HepG2 (cell line): ENCODE measurements around the gene CCDC85C. TPM values are rescaled to one million over a fixed set of nuclear protein-coding genes. Genes with fewer than 3 reads are reported as not detected.
A peak's percentile ranks its signal among the peaks of the same experiment; 100 is the strongest.

ENCODE experiments used
- BORCS8-MEF2B ChIP-seq: sonication (generic); formaldehyde crosslinking; IDR thresholded peaks from 2 replicates; pipeline ENCODE4 v1.8.0; 2022; ENCODE audit warnings: mild to moderate bottlenecking, missing genetic modification reagents
- HMG20A ChIP-seq: IDR thresholded peaks from 2 replicates; pipeline ENCODE4 v1.6.1; 2016; ENCODE audit warnings: borderline replicate concordance
- HMGA1 ChIP-seq: sonication (generic); formaldehyde crosslinking; conservative IDR thresholded peaks from 2 replicates; pipeline ENCODE4 v1.4.0; 2020; ENCODE audit warnings: missing genetic modification reagents
- ISL2 ChIP-seq: sonication (generic); formaldehyde crosslinking; IDR thresholded peaks from 2 replicates; pipeline ENCODE4 v1.5.0; 2020; ENCODE audit warnings: missing genetic modification reagents
- MBD4 ChIP-seq: IDR thresholded peaks from 2 replicates; pipeline ENCODE4 v1.6.1; 2012; ENCODE audit warnings: low read length, inconsistent platforms, borderline replicate concordance
- NCOA1 ChIP-seq: sonication (generic); formaldehyde crosslinking; IDR thresholded peaks from 2 replicates; pipeline ENCODE4 v1.9.0; 2021; ENCODE audit warnings: missing genetic modification reagents
- NFE2L2 ChIP-seq: fragments of 150-350 bp; IDR thresholded peaks from 2 replicates; pipeline ENCODE4 v1.6.1; 2014; ENCODE audit warnings: low read length
- RXRB ChIP-seq: IDR thresholded peaks from 2 replicates; pipeline ENCODE4 v1.6.1; 2016; ENCODE audit warnings: borderline replicate concordance, missing genetic modification reagents, missing compliant biosample characterization
- SIN3A ChIP-seq: IDR thresholded peaks from 2 replicates; pipeline ENCODE4 v1.6.1; 2011; ENCODE audit warnings: low read depth, mild to moderate bottlenecking, control low read depth, low read length, borderline replicate concordance
- TEAD3 ChIP-seq: optimal IDR thresholded peaks from 2 replicates; pipeline ENCODE3; 2016; ENCODE audit warnings: borderline replicate concordance
- TSC22D2 ChIP-seq: sonication (generic); formaldehyde crosslinking; IDR thresholded peaks from 2 replicates; pipeline ENCODE4 v1.5.1; 2020; ENCODE audit warnings: missing genetic modification reagents, mild to moderate bottlenecking, borderline replicate concordance
- ZNF143 ChIP-seq: sonication (generic); formaldehyde crosslinking; IDR thresholded peaks from 2 replicates; pipeline ENCODE4 v1.4.0; 2020; ENCODE audit warnings: missing genetic modification reagents
- ZNF296 ChIP-seq: sonication (generic); formaldehyde crosslinking; conservative IDR thresholded peaks from 2 replicates; pipeline ENCODE4 v1.5.0; 2020; ENCODE audit warnings: mild to moderate bottlenecking, missing genetic modification reagents
- ZNF367 ChIP-seq: sonication (generic); formaldehyde crosslinking; IDR thresholded peaks from 2 replicates; pipeline ENCODE4 v1.4.0; 2020; ENCODE audit warnings: missing genetic modification reagents, borderline replicate concordance
- ZNF383 ChIP-seq: sonication (generic); formaldehyde crosslinking; IDR thresholded peaks from 2 replicates; pipeline ENCODE4 v1.4.0; 2020; ENCODE audit warnings: missing genetic modification reagents, mild to moderate bottlenecking, borderline replicate concordance
- ZNF501 ChIP-seq: sonication (generic); formaldehyde crosslinking; IDR thresholded peaks from 2 replicates; pipeline ENCODE4 v1.5.1; 2020; ENCODE audit warnings: mild to moderate bottlenecking, moderate library complexity, missing genetic modification reagents
- ZNF629 ChIP-seq: sonication (generic); formaldehyde crosslinking; conservative IDR thresholded peaks from 2 replicates; pipeline ENCODE4 v1.5.0; 2020; ENCODE audit warnings: missing genetic modification reagents
- ZSCAN29 ChIP-seq: sonication (generic); formaldehyde crosslinking; conservative IDR thresholded peaks from 2 replicates; pipeline ENCODE4 v1.4.0; 2020; ENCODE audit warnings: mild to moderate bottlenecking, missing genetic modification reagents
- polyA plus RNA-seq, 8 experiments: library from polyadenylated mRNA; depleted of rRNA in 3 of 8; stranded (reverse) in 7 of 8; unstranded in 1 of 8; fragments of >200 nt; fragmentation: Illumina TruSeq in 4 of 8; extraction: Trizol in 4 of 8; gene quantifications; 2 replicates each; pipeline versions ENCODE4 v1.2.1 to v1.2.3, GENCODE V29; 2011 to 2016; ENCODE audit warnings: low read depth in 4 of 8, missing spikeins in 1 of 8, mixed read lengths in 1 of 8; ENCODE audit not compliant: insufficient read depth in 1 of 8
- total RNA-seq, 5 experiments: library from RNA; depleted of rRNA; stranded (reverse); fragments of >200 nt; fragmentation: Illumina TruSeq; extraction: Trizol; gene quantifications; 2 replicates each; pipeline ENCODE4 v1.2.3, GENCODE V29; 2016; ENCODE audit warnings: low read depth in 1 of 5
- TF ChIP-seq, protein P1 (sequence below): sonication (generic); formaldehyde crosslinking; IDR thresholded peaks from 2 replicates; pipeline ENCODE4 v1.4.0; 2020; ENCODE audit warnings: missing genetic modification reagents
- TF ChIP-seq, protein P2 (sequence below): IDR thresholded peaks from 2 replicates; pipeline ENCODE4 v1.6.1; 2016; ENCODE audit warnings: low read depth, borderline replicate concordance
- TF ChIP-seq, protein P3 (sequence below): sonication (generic); formaldehyde crosslinking; IDR thresholded peaks from 2 replicates; pipeline ENCODE4 v1.8.1; 2022; ENCODE audit warnings: mild to moderate bottlenecking, missing genetic modification reagents
- TF ChIP-seq, protein P4 (sequence below): sonication (generic); formaldehyde crosslinking; IDR thresholded peaks from 2 replicates; pipeline ENCODE4 v1.4.0; 2020; ENCODE audit warnings: missing genetic modification reagents
- TF ChIP-seq, protein P5 (sequence below): sonication (generic); formaldehyde crosslinking; IDR thresholded peaks from 2 replicates; pipeline ENCODE4 v1.4.0; 2020; ENCODE audit warnings: mild to moderate bottlenecking, missing genetic modification reagents
- TF ChIP-seq, protein P6 (sequence below): sonication (generic); formaldehyde crosslinking; IDR thresholded peaks from 2 replicates; pipeline ENCODE4 v1.8.0; 2022; ENCODE audit warnings: mild to moderate bottlenecking, missing genetic modification reagents, borderline replicate concordance

Gene CCDC85C
- total and polyA plus RNA-seq, 2 of the 13 experiments (the other 11 are each of a cell fraction or from before 2014, with no cell fraction given): 18.8 to 43.8 TPM

DNA sequence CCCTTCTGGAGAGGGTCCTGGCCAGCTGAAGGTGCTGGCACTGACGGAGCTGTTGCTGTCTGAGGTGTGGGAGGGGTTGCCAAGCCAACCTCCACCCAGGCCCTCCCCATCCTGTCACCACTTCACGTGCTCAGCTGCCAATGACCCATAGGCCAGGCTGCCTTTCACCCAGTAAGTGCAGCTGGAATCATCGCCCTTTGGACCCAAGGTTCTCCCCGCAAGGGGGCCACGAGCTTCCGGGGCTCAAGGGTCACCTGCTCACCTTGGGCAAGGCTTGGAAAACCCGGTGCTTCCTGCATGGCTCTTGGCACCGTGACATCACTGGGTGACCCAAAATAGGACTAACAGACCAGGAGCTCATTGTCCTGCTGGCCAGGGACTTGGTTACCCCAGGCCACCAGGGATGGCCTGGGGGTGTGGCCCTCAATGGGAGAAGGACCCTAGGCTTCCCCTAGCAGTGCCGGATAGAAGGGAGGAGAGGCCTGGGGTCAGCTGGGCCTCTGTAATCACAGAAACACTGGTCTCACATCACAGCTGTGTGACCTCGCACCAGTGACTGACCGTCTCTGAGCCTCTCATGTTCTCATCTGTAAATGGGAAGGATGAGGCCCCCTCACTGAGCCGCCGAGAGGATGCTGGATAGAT lies 51.3 kb downstream of the CCDC85C start (continued):
- TF ChIP-seq, protein P1, sequence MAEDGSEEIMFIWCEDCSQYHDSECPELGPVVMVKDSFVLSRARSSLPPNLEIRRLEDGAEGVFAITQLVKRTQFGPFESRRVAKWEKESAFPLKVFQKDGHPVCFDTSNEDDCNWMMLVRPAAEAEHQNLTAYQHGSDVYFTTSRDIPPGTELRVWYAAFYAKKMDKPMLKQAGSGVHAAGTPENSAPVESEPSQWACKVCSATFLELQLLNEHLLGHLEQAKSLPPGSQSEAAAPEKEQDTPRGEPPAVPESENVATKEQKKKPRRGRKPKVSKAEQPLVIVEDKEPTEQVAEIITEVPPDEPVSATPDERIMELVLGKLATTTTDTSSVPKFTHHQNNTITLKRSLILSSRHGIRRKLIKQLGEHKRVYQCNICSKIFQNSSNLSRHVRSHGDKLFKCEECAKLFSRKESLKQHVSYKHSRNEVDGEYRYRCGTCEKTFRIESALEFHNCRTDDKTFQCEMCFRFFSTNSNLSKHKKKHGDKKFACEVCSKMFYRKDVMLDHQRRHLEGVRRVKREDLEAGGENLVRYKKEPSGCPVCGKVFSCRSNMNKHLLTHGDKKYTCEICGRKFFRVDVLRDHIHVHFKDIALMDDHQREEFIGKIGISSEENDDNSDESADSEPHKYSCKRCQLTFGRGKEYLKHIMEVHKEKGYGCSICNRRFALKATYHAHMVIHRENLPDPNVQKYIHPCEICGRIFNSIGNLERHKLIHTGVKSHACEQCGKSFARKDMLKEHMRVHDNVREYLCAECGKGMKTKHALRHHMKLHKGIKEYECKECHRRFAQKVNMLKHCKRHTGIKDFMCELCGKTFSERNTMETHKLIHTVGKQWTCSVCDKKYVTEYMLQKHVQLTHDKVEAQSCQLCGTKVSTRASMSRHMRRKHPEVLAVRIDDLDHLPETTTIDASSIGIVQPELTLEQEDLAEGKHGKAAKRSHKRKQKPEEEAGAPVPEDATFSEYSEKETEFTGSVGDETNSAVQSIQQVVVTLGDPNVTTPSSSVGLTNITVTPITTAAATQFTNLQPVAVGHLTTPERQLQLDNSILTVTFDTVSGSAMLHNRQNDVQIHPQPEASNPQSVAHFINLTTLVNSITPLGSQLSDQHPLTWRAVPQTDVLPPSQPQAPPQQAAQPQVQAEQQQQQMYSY (CRISPR knock-in tag): peak; percentile 74
- TF ChIP-seq ZNF501: peak; percentile 95
- TF ChIP-seq ZNF367 (CRISPR knock-in tag): no peak
- TF ChIP-seq, protein P2, sequence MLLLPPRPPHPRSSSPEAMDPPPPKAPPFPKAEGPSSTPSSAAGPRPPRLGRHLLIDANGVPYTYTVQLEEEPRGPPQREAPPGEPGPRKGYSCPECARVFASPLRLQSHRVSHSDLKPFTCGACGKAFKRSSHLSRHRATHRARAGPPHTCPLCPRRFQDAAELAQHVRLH (CRISPR knock-in tag): peak; percentile 47; the same call in 1 of the 2 replicates
- no peak for TF ChIP-seq HMGA1 (CRISPR knock-in tag)
- TF ChIP-seq HMG20A (CRISPR knock-in tag): peak; percentile 94
- peak; percentile 27; the same call in 1 of the 2 replicates for TF ChIP-seq TSC22D2 (CRISPR knock-in tag)
- peak; percentile 67 for TF ChIP-seq ZNF629
- TF ChIP-seq, protein P3, sequence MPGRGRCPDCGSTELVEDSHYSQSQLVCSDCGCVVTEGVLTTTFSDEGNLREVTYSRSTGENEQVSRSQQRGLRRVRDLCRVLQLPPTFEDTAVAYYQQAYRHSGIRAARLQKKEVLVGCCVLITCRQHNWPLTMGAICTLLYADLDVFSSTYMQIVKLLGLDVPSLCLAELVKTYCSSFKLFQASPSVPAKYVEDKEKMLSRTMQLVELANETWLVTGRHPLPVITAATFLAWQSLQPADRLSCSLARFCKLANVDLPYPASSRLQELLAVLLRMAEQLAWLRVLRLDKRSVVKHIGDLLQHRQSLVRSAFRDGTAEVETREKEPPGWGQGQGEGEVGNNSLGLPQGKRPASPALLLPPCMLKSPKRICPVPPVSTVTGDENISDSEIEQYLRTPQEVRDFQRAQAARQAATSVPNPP: no peak
- peak; percentile 100 for TF ChIP-seq RXRB (CRISPR knock-in tag)
- TF ChIP-seq ZNF383 (CRISPR knock-in tag): 0 out of 2 replicates have a peak, but pooled peaks have one; percentile 66
- TF ChIP-seq, protein P4, sequence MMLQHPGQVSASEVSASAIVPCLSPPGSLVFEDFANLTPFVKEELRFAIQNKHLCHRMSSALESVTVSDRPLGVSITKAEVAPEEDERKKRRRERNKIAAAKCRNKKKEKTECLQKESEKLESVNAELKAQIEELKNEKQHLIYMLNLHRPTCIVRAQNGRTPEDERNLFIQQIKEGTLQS (CRISPR knock-in tag): peak; percentile 69; the same call in 1 of the 2 replicates
- peak; percentile 96 for TF ChIP-seq ZSCAN29 (CRISPR knock-in tag)
- peak; percentile 93 for TF ChIP-seq TEAD3 (CRISPR knock-in tag)
- TF ChIP-seq, protein P5, sequence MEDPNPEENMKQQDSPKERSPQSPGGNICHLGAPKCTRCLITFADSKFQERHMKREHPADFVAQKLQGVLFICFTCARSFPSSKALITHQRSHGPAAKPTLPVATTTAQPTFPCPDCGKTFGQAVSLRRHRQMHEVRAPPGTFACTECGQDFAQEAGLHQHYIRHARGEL (CRISPR knock-in tag): no peak
- TF ChIP-seq NCOA1 (CRISPR knock-in tag): peak; percentile 98
- TF ChIP-seq SIN3A: peak; percentile 95
- TF ChIP-seq, protein P6, sequence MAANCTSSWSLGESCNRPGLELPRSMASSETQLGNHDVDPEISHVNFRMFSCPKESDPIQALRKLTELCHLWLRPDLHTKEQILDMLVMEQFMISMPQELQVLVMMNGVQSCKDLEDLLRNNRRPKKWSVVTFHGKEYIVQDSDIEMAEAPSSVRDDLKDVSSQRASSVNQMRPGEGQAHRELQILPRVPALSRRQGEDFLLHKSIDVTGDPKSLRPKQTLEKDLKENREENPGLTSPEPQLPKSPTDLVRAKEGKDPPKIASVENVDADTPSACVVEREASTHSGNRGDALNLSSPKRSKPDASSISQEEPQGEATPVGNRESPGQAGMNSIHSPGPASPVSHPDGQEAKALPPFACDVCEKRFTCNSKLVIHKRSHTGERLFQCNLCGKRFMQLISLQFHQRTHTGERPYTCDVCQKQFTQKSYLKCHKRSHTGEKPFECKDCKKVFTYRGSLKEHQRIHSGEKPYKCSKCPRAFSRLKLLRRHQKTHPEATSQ: 0 out of 2 replicates have a peak, but pooled peaks have one; percentile 63
- TF ChIP-seq BORCS8-MEF2B (CRISPR knock-in tag): peak; percentile 87
- TF ChIP-seq MBD4: no peak
- TF ChIP-seq NFE2L2: no peak
- peak; percentile 51 for TF ChIP-seq ZNF143
- peak; percentile 87 for TF ChIP-seq ISL2
- no peak; the same call in 1 of the 2 replicates for TF ChIP-seq ZNF296 (CRISPR knock-in tag)
